HG03139 (cell line): ENCODE data around the gene PPARG.

ENCODE experiments used
- ATAC-seq: cut with Tn5 transposase; IDR thresholded peaks from one replicate; pipeline ENCODE4 v1.9.1; 2021; ENCODE audit not compliant: unreplicated experiment

PPARG gene

GRCh38 chr3:12408984-12409683, 120.3 kb downstream of the PPARG start:
- ATAC-seq, result no peak

- ATAC-seq, result no peak
These were observed 121.1 kb downstream of the PPARG start for GRCh38 chr3:12409684-12410596.

GRCh38 chr3:12413721-12414255, 124.9 kb downstream of the PPARG start:
- no peak for ATAC-seq

- no peak for ATAC-seq
These were observed 126.3 kb downstream of the PPARG start for GRCh38 chr3:12415014-12415680.

- ATAC-seq, result no peak
These were observed 127.9 kb downstream of the PPARG start for GRCh38 chr3:12416731-12417130.

GRCh38 chr3:12420393-12420792, 131.5 kb downstream of the PPARG start:
- no peak for ATAC-seq

DNA sequence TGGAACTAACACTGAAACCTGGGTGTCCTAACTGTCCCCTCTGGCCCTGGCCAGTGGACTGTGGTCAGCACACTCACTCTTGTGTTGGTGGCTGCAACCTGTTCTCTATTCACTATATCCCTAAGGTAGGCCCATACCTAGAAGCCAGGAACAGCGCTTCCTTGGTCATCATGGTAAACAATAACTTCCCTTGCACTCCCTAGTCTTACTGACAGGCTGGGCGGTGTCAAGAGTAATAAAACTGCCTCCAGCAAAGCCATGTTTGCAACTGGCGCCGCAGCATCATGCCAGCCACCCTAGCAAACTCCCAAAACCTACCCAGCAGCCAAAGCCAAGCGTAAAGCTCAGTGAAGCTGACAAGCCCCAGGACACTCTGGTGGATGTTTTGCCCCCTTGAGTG, 132.3 kb downstream of the PPARG start:
- ATAC-seq, result no peak

- ATAC-seq, result no peak
These were observed 134.3 kb downstream of the PPARG start for GRCh38 chr3:12423131-12423530.

DNA sequence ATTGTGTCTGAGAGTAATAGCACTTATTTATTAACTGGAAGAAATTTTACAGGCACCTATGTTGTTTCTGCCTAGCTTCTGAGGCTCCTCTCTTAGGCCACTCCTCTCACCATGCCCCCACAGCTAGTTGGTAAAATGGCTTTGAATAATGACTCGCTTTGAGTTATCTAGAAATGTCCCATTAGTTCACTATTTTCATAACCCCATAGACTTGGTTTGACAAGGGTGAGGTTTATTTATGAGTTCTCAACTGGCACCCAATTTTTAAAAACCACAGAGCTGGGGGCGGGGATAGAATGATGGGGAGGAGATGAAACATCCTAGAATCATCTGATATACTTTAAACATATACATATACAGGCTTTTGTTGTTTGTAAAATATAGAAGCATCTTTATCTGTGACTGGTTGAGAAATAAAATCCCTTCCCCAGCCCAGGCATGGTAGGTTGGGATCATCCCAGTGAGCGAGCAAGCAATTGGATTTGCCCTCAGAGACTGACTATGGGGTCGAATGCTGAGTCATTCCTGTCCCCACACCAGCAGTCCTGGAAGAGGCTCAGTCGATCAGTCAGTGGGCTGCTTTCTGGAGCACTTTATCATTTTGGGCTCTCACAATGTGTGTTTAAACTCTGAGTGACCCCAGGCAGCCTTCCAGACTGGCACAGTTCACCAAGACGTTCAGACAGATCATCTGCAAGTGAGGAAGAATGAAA, 135.2 kb downstream of the PPARG start:
- ATAC-seq, result no peak

GRCh38 chr3:12424635-12425319, 135.9 kb downstream of the PPARG start:
- no peak for ATAC-seq

- ATAC-seq, result no peak
These were observed 137.1 kb downstream of the PPARG start for GRCh38 chr3:12425850-12426579.

- ATAC-seq, result no peak
These were observed 138.7 kb downstream of the PPARG start for GRCh38 chr3:12427551-12427950.

DNA sequence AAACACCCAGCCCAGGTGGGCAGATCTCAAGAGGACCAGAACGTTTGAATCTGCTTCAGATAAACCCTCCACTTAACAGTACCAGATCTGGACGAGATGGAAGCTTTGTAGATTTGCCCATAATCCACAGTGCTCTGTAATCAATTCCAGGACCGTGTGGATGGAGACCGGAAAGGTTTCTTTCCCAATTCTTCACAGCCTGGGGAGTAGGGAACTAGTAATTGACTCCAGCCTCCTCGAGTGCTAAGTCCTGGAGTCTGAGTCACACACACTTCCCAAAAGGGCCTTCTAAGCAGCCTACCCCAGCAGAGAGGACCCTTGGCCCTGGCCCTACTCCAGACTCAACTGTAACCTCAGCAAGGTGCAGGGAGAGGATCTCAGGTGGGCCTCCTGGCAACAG, 139.3 kb downstream of the PPARG start:
- ATAC-seq, result no peak

DNA sequence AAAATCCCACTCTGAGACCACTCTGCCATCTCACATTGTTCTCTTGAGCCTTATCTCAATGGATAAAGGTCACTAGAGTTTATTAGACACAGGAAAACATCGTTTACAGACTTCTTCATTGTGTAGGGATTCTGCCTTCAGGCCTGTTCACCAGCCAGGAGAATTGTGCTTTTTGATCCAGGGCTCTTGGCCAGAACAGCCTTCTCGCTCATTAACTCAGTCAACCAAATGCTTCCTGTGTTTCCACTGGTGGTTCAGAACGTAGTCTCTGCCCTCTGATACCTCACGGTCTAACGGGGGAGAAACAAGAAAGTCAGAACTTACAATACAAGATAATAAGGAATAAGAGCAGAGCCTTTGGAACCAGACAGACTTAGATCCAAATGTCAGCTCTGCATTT, 141.2 kb downstream of the PPARG start:
- no peak for ATAC-seq

DNA sequence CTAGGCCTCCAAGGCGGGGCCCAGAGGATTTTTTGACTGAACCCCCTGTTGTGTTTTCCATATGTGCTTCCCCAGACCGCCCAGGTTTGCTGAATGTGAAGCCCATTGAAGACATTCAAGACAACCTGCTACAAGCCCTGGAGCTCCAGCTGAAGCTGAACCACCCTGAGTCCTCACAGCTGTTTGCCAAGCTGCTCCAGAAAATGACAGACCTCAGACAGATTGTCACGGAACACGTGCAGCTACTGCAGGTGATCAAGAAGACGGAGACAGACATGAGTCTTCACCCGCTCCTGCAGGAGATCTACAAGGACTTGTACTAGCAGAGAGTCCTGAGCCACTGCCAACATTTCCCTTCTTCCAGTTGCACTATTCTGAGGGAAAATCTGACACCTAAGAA, 145.0 kb downstream of the PPARG start:
- no peak for ATAC-seq

- no peak for ATAC-seq
These were observed 147.8 kb downstream of the PPARG start for GRCh38 chr3:12436514-12437220.

DNA sequence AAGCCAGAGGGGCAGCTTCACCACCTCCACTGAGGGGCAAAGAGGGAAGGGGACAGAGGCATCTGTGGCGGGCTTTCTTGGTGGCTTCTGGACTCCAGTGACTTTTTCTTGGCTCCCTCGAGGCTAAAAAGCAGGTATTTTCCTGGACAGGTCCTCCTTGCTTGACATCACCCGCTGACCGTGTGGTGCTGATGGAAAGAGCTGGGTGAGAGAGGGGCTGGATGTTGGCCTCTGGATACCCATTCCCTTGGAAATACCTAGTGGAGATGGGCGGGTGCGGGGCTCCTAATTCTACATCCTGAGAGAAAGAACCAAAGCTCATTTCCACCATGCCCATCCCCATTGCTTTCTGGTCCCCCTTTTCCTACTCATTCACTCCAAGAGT, 148.3 kb downstream of the PPARG start:
- no peak for ATAC-seq

DNA sequence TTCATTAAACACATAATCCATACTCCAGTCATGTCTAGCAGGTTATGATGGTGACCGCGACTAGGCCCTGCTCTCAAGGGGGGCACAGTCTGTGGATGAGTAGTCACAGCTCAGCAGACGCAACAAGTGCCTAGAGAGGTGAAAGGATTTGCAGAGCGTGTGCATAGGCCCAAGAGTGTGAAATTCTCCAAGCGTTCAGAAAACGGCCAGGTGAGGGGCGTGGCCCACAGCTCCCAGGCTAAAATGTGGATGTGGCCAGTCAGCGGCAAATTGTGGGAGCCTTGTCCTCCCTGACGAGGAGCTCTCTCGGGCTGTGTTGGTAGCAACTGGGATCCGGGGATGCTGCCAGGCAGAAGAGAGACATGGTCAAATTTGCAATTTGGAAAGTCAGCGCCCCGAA, 149.0 kb downstream of the PPARG start:
- no peak for ATAC-seq

- ATAC-seq, result no peak
These were observed 149.4 kb downstream of the PPARG start for GRCh38 chr3:12438318-12438717.
